HG03432 (cell line): ENCODE measurements around the gene OBI1.

Experiments
- ATAC-seq: cut with Tn5 transposase; IDR thresholded peaks from one replicate; pipeline ENCODE4 v1.9.1; 2021; ENCODE audit warnings: mild to moderate bottlenecking, moderate library complexity; ENCODE audit not compliant: unreplicated experiment

Gene OBI1

GRCh38 chr13:78592584-78592983 is 66.4 kb downstream of the OBI1 start:
- no peak for ATAC-seq

GRCh38 chr13:78589206-78589605 is 69.7 kb downstream of the OBI1 start:
- no peak for ATAC-seq

- ATAC-seq = no peak
Observed at GRCh38 chr13:78587395-78587794, 71.6 kb downstream of the OBI1 start.

- no peak for ATAC-seq
Observed at GRCh38 chr13:78586706-78587105, 72.2 kb downstream of the OBI1 start.

- ATAC-seq = no peak
Observed at GRCh38 chr13:78576261-78576660, 82.7 kb downstream of the OBI1 start.

- ATAC-seq = no peak
Observed at GRCh38 chr13:78572459-78572858, 86.5 kb downstream of the OBI1 start.

- ATAC-seq = no peak
Observed at GRCh38 chr13:78569029-78569428, 89.9 kb downstream of the OBI1 start.

GRCh38 chr13:78566631-78567030 is 92.3 kb downstream of the OBI1 start:
- no peak for ATAC-seq
